PC-3 (cell line): Measurements from ENCODE around the gene GFPT2. TPM values are rescaled to one million over a fixed set of nuclear protein-coding genes. Genes with fewer than 3 reads are reported as not detected.

ENCODE experiments used
- ATAC-seq: fragments of 200-7000 bp; cut with Tn5 transposase; 2 replicates; pipeline ENCODE4 v1.9.1; 2020; ENCODE audit warnings: mild to moderate bottlenecking, moderate library complexity
- BruUV-seq: library from RNA; stranded (reverse); fragments of 400-500 nt; replicated peaks from 2 replicates; lab custom pipeline; 2021; lab: Mats Ljungman, UMichigan
- CTCF ChIA-PET: fragments of 300-600 bp; sonication (Branson Sonifier 250); formaldehyde crosslinking; loops from one replicate; lab custom pipeline; 2022; ENCODE audit warnings: antibody characterized with exemption; lab: Charles Lee
- POLR2A ChIA-PET: fragments of 300-600 bp; sonication (Branson Sonifier 250); formaldehyde crosslinking; loops from one replicate; lab custom pipeline; 2022; ENCODE audit warnings: antibody characterized with exemption; ENCODE audit not compliant: unreplicated experiment; lab: Charles Lee
- DNase-seq: peaks from one replicate; pipeline ENCODE4 v3.0.0-alpha.2; 2015
- H2AFZ ChIP-seq: fragments of 300-600 bp; sonication (generic); 2 replicates; pipeline ENCODE4 v1.6.0; 2016; ENCODE audit warnings: antibody characterized with exemption, low read length
- H3F3A ChIP-seq: fragments of 300-600 bp; sonication (generic); one replicate; pipeline ENCODE4 v1.6.0; 2017; ENCODE audit warnings: antibody characterized with exemption, low read length, control low read depth, mild to moderate bottlenecking; ENCODE audit not compliant: unreplicated experiment
- H3K27ac ChIP-seq: fragments of 300-600 bp; sonication (generic); 2 replicates; pipeline ENCODE4 v1.5.1; 2016; ENCODE audit warnings: mild to moderate bottlenecking, low read length
- H3K27me3 ChIP-seq: fragments of 300-600 bp; sonication (generic); 2 replicates; pipeline ENCODE4 v1.6.1; 2016; ENCODE audit warnings: low read length, mixed read lengths
- H3K36me3 ChIP-seq: fragments of 300-600 bp; sonication (generic); 2 replicates; pipeline ENCODE4 v1.6.1; 2016; ENCODE audit warnings: low read depth, mixed run types, low read length, mixed read lengths
- H3K4me1 ChIP-seq: fragments of 300-600 bp; sonication (generic); 2 replicates; pipeline ENCODE4 v1.5.1; 2016; ENCODE audit warnings: low read length; ENCODE audit not compliant: insufficient read depth
- H3K4me2 ChIP-seq: fragments of 300-600 bp; sonication (generic); 2 replicates; pipeline ENCODE4 v1.6.0; 2016; ENCODE audit warnings: low read length
- H3K4me3 ChIP-seq: fragments of 300-600 bp; sonication (generic); 2 replicates; pipeline ENCODE4 v1.5.1; 2016; ENCODE audit warnings: mild to moderate bottlenecking, low read length, mixed read lengths
- H3K79me2 ChIP-seq: fragments of 300-600 bp; sonication (generic); 2 replicates; pipeline ENCODE4 v1.6.1; 2017; ENCODE audit warnings: low read length, mixed read lengths
- H3K9ac ChIP-seq: fragments of 300-600 bp; sonication (generic); 2 replicates; pipeline ENCODE4 v1.6.0; 2016; ENCODE audit warnings: mild to moderate bottlenecking, low read length
- H3K9me2 ChIP-seq: fragments of 300-600 bp; sonication (generic); replicated peaks from 2 replicates; pipeline ENCODE4 v1.6.1; 2016; ENCODE audit warnings: mixed run types, low read length, mixed read lengths
- H3K9me3 ChIP-seq: fragments of 300-600 bp; sonication (generic); 2 replicates; pipeline ENCODE4 v1.6.1; 2016; ENCODE audit warnings: low read length, mixed read lengths
- H4K20me1 ChIP-seq: fragments of 300-600 bp; sonication (generic); 2 replicates; pipeline ENCODE4 v1.6.1; 2016; ENCODE audit warnings: low read length, mixed read lengths
- CTCF ChIP-seq: fragments of 300-600 bp; sonication (generic); conservative IDR thresholded peaks from 2 replicates; pipeline ENCODE4 v1.5.1; 2017; ENCODE audit warnings: antibody characterized with exemption, low read depth, mild to moderate bottlenecking, low read length
- EZH2 ChIP-seq: fragments of 300-600 bp; sonication (generic); IDR thresholded peaks from one replicate; pipeline ENCODE4 v1.6.1; 2017; ENCODE audit warnings: antibody characterized with exemption, mild to moderate bottlenecking, low read length; ENCODE audit not compliant: unreplicated experiment
- EZH2phosphoT487 ChIP-seq: fragments of 300-600 bp; sonication (generic); IDR thresholded peaks from 2 replicates; pipeline ENCODE4 v1.6.1; 2018; ENCODE audit warnings: mild to moderate bottlenecking, antibody characterized with exemption, low read length, borderline replicate concordance
- intact Hi-C: fragments of 100-400 bp; cut with micrococcal nuclease; formaldehyde crosslinking; loops from 2 replicates; pipeline ENCODE4 v1.9.0; 2023
- total RNA-seq: library from RNA; depleted of rRNA; stranded (reverse); fragments of >200 nt; gene quantifications from 2 replicates; pipeline ENCODE4 v1.2.3, GENCODE V29; 2014

GFPT2 gene
- total RNA-seq, 1 experiment from 2014 or later: 2.2 TPM

GRCh38 chr5:180313677-180314505 lies 39.2 kb downstream of the GFPT2 start:
- BruUV-seq: TSS peak; percentile 79

DNA sequence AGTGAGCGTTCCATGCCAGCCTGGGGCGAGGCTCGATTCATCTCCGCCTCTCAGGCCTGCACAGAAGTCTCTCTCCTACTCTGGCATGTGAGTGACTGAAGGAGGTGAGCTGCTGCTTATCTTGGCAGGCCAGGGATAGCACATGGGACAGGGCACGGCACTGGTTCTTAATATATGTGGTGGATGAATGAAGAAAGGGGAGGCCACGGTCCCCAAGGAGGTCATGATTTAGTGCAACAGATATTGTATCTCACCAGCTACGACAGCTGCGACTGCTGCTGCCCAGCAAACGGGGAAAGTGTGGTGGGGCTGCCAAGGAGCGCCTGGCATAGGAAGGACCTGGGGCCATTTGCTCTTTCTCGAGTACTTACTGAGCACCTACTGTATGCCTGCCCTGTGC lies 41.9 kb downstream of the GFPT2 start:
- Histone ChIP-seq H3K9ac (no peak overlapping the region), H3K27me3 (no peaks in the 10 kb centered on the region), H3K36me3 (no peaks in the 10 kb centered on the region), H3K4me2 (no peak overlapping the region), H3K9me2 (no peaks in the 10 kb centered on the region), H3K4me1 (0 out of 2 replicates have a peak, but pooled peaks cover 5% of the 10 kb centered on the region), H3F3A (no peaks in the 10 kb centered on the region), H4K20me1 (no peaks in the 10 kb centered on the region), H3K27ac (no peak overlapping the region), H3K9me3 (no peaks in the 10 kb centered on the region), H2AFZ (no peak overlapping the region), H3K79me2 (no peaks in the 10 kb centered on the region), H3K4me3 (no peak overlapping the region)
- no TSS peak for BruUV-seq
- TF ChIP-seq CTCF (no peak), EZH2phosphoT487 (no peak), EZH2 (no peak)
- ChIA-PET POLR2A (no interaction called here), CTCF (no interaction called here)
- no peak for DNase-seq
- ATAC-seq: no peak
- intact Hi-C loops: loop anchor here (5.0 to 10.0 kb wide), 2 partner anchors 161 to 186 kb away; no protein-coding TSS in a partner anchor

More at GRCh38 chr5:180313677-180314505, 39.2 kb downstream of the GFPT2 start:
- Histone ChIP-seq H3K4me1 (0 out of 2 replicates have a peak, but pooled peaks cover 5% of the 10 kb centered on the region), H4K20me1 (no peaks in the 10 kb centered on the region), H3K27me3 (no peaks in the 10 kb centered on the region), H3K9me3 (no peaks in the 10 kb centered on the region), H3K4me3 (peak overlapping the region; percentile 81), H3F3A (no peaks in the 10 kb centered on the region), H3K79me2 (no peaks in the 10 kb centered on the region), H2AFZ (peak overlapping the region; percentile 89), H3K9ac (peak overlapping the region; percentile 87), H3K36me3 (no peaks in the 10 kb centered on the region), H3K27ac (peak overlapping the region; percentile 41), H3K4me2 (peak overlapping the region; percentile 91), H3K9me2 (no peaks in the 10 kb centered on the region)
- intact Hi-C loops: loop anchor here (1.0 to 10.0 kb wide), 3 partner anchors 21 to 189 kb away; no protein-coding TSS in a partner anchor
- no peak for TF ChIP-seq EZH2
- no peak; the same call in 1 of the 2 replicates for TF ChIP-seq CTCF
- TF ChIP-seq EZH2phosphoT487: no peak
- POLR2A ChIA-PET: interaction anchor here (0.9 kb wide), 1 partner anchor 44 kb away, joined by 3 read pairs; no protein-coding TSS in a partner anchor
- ATAC-seq (peak; percentile 99), DNase-seq (peak; percentile 90)
- CTCF ChIA-PET: interaction anchor here (0.7 to 3.9 kb wide), 4 partner anchors 15 to 24 kb away, joined by 3 to 23 read pairs (median 5); no protein-coding TSS in a partner anchor

GRCh38 chr5:180306796-180307195 lies 46.3 kb downstream of the GFPT2 start:
- no peaks in the 10 kb centered on the region for H3K36me3 ChIP-seq
- ATAC-seq: no peak
- H3K4me3 ChIP-seq: no peak overlapping the region
- no peaks in the 10 kb centered on the region for H3K79me2 ChIP-seq
- no peak overlapping the region for H2AFZ ChIP-seq
- no peaks in the 10 kb centered on the region for H3K9me3 ChIP-seq
- ChIA-PET CTCF (no interaction called here), POLR2A (no interaction called here)
- DNase-seq: no peak
- no peaks in the 10 kb centered on the region for H3F3A ChIP-seq
- no peaks in the 10 kb centered on the region for H3K4me1 ChIP-seq
- H3K27ac ChIP-seq: no peak overlapping the region
- no peak overlapping the region for H3K9ac ChIP-seq
- TF ChIP-seq EZH2: no peak
- TF ChIP-seq EZH2phosphoT487: no peak
- TF ChIP-seq CTCF: no peak
- H3K9me2 ChIP-seq: no peaks in the 10 kb centered on the region
- BruUV-seq: no TSS peak
- H3K27me3 ChIP-seq: no peaks in the 10 kb centered on the region
- no peaks in the 10 kb centered on the region for H4K20me1 ChIP-seq
- no peak overlapping the region for H3K4me2 ChIP-seq
- intact Hi-C loops: no loop called here
